ENCODE results near the gene RANBP1. TPM values are rescaled to one million over a fixed set of nuclear protein-coding genes. Genes with fewer than 3 reads are reported as not detected.

Gene RANBP1
- total RNA-seq, 2 experiments from 2014 or later, result 359 to 372 TPM

DNA sequence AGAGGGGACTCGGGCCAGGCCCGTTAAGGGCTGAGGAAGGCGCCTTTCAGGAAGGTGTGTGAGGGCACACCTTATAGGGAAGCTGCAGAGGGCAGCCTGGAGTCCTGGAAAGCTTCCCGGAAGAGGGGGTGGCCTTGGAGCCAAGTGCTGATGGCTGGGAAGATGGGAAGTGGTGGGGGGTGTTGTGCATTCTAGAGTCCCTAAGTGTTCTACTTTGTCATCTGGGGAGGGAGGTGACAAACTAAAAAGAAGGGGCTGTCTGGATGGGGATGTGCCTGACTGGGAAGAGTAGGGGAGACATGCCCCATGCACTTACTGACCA lies 22.5 kb downstream of the RANBP1 start:
- peaks cover 20% of the 10 kb centered on the region for H3K4me1 Mint-ChIP-seq (ENCODE audit: low read depth)
- ChIA-PET POLR2A (no interaction called here), CTCF (no interaction called here)

DNA sequence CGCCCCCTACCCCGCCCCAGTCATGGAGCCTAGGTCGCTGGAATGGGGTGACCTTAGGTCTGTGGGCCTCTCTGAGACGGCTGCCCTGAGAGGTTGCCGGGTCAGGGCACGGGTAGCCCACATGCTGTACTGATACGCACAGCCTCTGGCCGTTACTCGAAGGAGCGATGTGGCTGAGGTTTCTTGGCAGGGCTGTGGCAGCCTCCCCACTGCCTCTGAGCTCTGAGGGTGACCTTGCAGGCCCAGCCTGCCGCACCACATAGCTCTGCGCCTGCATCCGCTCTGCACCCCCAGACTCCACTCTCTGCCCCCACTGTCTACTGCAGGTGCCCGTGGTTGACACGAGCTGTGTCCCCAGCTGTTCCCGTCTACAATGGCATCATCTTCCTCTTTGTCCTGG lies 23.0 kb downstream of the RANBP1 start:
- no peak for DNase-seq
- Mint-ChIP-seq H3K27ac (no peak overlapping the region), H3K4me1 (ENCODE audit: low read depth) (peaks cover 15% of the 10 kb centered on the region), H3K4me3 (no peak overlapping the region), H3K9me3 (no peaks in the 10 kb centered on the region), H3K27me3 (no peaks in the 10 kb centered on the region), H3K36me3 (no peaks in the 10 kb centered on the region)
- ChIA-PET CTCF (no interaction called here), POLR2A (no interaction called here)
- intact Hi-C loops (cut with micrococcal nuclease), result no loop called here

More for the DNA sequence above, 22.5 kb downstream of the RANBP1 start:
- Mint-ChIP-seq H3K27me3 (no peaks in the 10 kb centered on the region), H3K27ac (no peak overlapping the region), H3K9me3 (no peaks in the 10 kb centered on the region), H3K36me3 (no peaks in the 10 kb centered on the region), H3K4me3 (no peak overlapping the region)
- no peak for DNase-seq
- intact Hi-C loops (cut with micrococcal nuclease), result no loop called here

DNA sequence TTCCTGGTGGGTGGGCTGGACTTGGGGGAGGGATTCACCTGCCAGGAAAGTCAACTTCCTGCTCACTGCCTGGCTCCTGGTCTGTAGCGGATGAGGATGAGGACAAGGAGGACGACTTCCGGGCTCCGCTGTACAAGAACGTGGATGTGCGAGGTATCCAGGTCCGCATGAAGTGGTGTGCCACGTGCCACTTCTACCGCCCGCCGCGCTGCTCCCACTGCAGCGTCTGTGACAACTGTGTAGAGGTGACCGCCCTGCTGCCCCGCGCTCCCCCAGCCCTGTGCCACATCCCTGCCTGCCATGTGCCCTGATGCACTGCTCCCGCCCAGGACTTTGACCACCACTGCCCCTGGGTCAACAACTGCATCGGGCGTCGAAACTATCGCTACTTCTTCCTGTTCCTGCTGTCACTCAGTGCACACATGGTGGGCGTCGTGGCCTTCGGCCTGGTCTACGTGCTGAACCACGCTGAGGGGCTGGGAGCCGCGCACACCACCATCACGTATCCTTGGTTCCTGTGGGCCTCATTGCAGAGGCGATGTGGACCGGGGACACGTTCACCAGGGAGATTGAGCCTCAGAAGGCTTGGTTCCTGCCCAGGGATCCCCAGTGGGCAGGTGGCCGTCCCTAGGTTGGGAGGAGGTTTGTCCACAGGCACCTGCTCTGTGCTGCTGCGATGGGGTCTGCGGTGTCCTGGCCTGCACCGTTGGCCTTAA lies 23.6 kb downstream of the RANBP1 start:
- no peak overlapping the region for H3K27ac Mint-ChIP-seq
- peaks cover 9% of the 10 kb centered on the region for H3K4me1 Mint-ChIP-seq (ENCODE audit: low read depth)
- POLR2A ChIA-PET, result no interaction called here
- no peaks in the 10 kb centered on the region for H3K36me3 Mint-ChIP-seq
- intact Hi-C loops (cut with micrococcal nuclease), result no loop called here
- DNase-seq, result no peak
- CTCF ChIA-PET, result no interaction called here
- H3K9me3 Mint-ChIP-seq, result no peaks in the 10 kb centered on the region
- H3K4me3 Mint-ChIP-seq, result no peak overlapping the region
- H3K27me3 Mint-ChIP-seq, result no peaks in the 10 kb centered on the region

DNA sequence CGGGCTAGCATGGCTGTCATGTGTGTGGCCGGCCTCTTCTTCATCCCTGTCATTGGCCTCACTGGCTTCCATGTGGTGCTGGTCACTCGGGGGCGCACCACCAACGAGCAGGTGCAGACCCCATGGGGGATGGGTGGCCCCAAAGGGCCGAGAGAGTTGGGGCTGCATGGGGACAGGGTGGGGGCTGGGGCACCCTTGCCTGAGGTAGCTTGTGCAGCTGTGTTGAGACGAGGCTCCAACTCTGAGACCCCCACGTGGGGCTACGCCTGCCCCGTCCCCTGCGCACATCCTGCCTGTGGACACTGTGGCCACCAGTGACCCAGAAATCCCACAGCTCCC lies 24.2 kb downstream of the RANBP1 start:
- intact Hi-C loops (cut with micrococcal nuclease), result no loop called here
- no peaks in the 10 kb centered on the region for H3K36me3 Mint-ChIP-seq
- DNase-seq, result no peak
- POLR2A ChIA-PET, result no interaction called here
- H3K9me3 Mint-ChIP-seq, result no peaks in the 10 kb centered on the region
- H3K27ac Mint-ChIP-seq, result no peak overlapping the region
- no peak overlapping the region for H3K4me3 Mint-ChIP-seq
- no peaks in the 10 kb centered on the region for H3K27me3 Mint-ChIP-seq
- CTCF ChIA-PET, result no interaction called here
- H3K4me1 Mint-ChIP-seq (ENCODE audit: low read depth), result peaks cover 9% of the 10 kb centered on the region

DNA sequence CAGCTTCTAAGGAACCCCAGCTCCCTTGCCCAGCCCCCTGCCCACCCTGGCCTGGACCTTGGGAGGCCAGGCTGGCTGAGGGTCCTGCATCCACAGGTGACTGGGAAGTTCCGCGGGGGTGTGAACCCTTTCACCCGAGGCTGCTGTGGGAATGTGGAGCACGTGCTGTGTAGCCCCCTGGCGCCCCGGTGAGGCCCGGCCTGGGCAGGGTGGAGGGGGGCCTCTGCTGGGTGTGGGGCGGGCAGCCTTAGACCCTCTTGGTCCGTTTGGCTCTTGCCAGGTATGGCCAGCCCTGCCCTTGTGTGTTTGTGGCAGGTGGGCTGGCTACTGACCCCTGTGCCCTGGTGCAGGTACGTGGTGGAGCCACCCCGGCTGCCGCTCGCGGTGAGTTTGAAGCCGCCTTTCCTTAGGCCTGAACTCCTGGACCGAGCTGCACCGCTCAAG lies 24.6 kb downstream of the RANBP1 start:
- no peak overlapping the region for H3K27ac Mint-ChIP-seq
- H3K4me3 Mint-ChIP-seq, result no peak overlapping the region
- H3K4me1 Mint-ChIP-seq (ENCODE audit: low read depth), result peaks cover 7% of the 10 kb centered on the region
- H3K9me3 Mint-ChIP-seq, result no peaks in the 10 kb centered on the region
- intact Hi-C loops (cut with micrococcal nuclease), result no loop called here
- no peaks in the 10 kb centered on the region for H3K27me3 Mint-ChIP-seq
- DNase-seq, result no peak
- CTCF ChIA-PET, result no interaction called here
- H3K36me3 Mint-ChIP-seq, result no peaks in the 10 kb centered on the region
- POLR2A ChIA-PET, result no interaction called here

DNA sequence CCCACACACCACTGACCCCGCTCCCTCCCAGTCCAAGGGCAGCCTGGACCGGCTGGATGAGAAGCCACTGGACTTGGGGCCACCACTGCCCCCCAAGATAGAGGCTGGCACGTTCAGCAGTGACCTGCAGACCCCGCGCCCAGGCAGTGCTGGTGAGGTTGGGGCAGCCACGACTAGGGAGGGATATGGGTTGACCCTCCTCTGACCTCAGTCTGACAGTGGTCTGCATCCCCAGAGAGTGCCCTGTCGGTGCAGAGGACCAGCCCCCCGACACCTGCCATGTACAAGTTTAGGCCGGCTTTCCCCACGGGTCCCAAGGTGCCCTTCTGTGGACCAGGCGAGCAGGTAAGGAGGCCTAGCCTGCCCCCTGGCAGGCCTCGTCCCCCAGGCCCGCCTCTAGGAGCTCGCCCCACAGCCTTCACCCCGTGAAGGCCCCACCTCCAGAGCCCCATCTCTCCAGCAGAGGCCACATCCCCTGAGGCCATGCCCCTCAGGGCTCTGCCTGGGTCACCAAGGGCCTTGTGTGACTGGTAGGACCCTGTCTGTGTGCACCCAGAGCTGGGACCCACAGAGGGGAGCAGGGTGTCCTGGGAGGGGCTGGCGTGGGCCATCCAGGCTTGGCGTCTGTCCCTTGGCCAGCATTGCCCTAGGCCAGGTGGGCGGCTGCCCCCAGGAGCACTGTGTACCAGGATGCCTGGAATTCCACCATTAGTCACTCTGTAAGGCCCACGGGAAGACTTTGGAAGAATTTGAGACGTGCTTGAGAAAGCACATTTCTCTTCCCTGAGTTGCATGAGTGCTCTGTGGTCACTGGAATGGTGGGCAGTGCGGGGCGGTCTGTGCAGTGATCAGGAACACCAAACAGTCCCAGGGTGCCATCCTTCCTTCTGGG lies 25.5 kb downstream of the RANBP1 start:
- H3K27ac Mint-ChIP-seq, result no peak overlapping the region
- no peak for DNase-seq
- no peaks in the 10 kb centered on the region for H3K27me3 Mint-ChIP-seq
- no peak overlapping the region for H3K4me3 Mint-ChIP-seq
- ChIA-PET CTCF (no interaction called here), POLR2A (no interaction called here)
- intact Hi-C loops (cut with micrococcal nuclease), result no loop called here
- H3K36me3 Mint-ChIP-seq, result no peaks in the 10 kb centered on the region
- peaks cover 5% of the 10 kb centered on the region for H3K4me1 Mint-ChIP-seq (ENCODE audit: low read depth)
- no peaks in the 10 kb centered on the region for H3K9me3 Mint-ChIP-seq

DNA sequence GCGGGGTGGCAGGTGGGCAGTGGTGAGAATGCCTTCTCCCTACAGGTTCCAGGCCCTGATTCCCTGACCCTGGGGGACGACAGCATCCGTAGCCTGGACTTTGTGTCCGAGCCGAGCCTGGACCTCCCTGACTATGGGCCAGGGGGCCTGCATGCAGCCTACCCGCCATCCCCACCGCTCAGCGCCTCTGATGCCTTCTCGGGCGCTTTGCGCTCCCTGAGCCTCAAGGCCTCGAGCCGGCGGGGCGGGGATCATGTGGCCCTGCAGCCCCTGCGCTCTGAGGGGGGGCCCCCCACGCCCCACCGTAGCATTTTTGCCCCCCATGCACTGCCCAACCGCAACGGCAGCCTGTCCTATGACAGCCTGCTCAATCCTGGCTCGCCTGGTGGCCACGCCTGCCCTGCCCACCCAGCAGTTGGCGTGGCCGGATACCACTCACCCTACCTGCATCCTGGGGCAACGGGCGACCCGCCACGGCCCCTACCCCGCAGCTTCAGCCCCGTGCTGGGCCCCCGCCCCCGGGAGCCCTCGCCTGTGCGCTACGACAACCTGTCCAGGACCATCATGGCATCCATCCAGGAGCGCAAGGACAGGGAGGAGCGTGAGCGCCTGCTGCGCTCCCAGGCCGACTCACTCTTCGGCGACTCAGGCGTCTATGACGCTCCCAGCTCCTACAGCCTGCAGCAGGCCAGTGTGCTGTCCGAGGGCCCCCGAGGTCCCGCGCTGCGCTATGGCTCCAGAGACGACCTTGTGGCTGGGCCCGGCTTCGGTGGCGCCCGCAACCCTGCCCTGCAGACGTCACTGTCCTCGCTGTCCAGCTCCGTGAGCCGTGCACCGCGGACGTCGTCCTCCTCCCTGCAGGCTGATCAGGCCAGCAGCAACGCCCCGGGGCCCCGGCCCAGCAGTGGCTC lies 27.1 kb downstream of the RANBP1 start:
- Mint-ChIP-seq H3K27ac (no peak overlapping the region), H3K27me3 (no peaks in the 10 kb centered on the region), H3K36me3 (no peaks in the 10 kb centered on the region), H3K4me1 (ENCODE audit: low read depth) (peaks cover 4% of the 10 kb centered on the region), H3K9me3 (no peaks in the 10 kb centered on the region), H3K4me3 (no peak overlapping the region)
- ChIA-PET POLR2A (no interaction called here), CTCF (no interaction called here)
- intact Hi-C loops (cut with micrococcal nuclease), result no loop called here
- DNase-seq, result no peak

DNA sequence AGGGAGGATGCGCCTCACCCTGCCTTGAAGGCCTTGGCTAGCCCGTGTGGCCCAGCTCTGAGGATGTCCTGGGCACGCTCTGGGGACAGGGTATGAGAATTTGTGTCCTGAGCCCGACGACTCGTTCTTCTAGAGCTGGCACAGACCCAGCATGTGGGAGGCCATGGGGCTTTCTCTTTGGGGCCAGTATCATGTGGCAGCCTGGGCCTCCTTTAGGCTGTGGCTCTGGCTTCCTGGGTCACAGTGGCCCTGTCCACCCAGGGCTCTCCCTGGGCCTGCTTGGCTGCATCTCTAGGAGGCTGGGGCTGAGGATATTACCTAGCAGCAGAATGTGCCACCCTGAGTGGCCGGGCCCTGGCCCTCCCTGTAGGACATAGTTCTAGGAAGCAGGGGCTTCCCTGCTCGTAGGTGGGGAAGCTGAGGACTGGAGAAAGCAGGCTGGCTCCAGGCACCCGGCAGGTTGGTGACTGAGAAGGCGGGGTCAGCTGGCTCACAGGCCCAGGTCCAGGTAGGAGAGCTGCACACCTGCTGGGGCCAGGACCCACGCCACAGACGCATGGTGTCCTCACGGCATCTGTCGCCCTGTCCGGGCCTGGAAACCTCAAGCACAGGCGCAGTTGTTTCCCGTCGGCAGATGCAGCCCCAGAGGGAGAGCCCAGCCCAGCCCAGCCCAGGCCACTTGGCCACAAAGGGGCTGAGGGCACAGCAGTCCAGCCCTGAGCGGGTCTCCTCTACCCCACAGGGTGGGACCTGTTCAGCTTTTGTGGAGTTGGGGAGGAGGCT lies 28.2 kb downstream of the RANBP1 start:
- peaks cover 2% of the 10 kb centered on the region for H3K4me1 Mint-ChIP-seq (ENCODE audit: low read depth)
- no peaks in the 10 kb centered on the region for H3K9me3 Mint-ChIP-seq
- ChIA-PET POLR2A (no interaction called here), CTCF (no interaction called here)
- H3K27me3 Mint-ChIP-seq, result no peaks in the 10 kb centered on the region
- H3K36me3 Mint-ChIP-seq, result no peaks in the 10 kb centered on the region
- DNase-seq, result no peak
- H3K4me3 Mint-ChIP-seq, result no peak overlapping the region
- intact Hi-C loops (cut with micrococcal nuclease), result no loop called here
- H3K27ac Mint-ChIP-seq, result no peak overlapping the region

DNA sequence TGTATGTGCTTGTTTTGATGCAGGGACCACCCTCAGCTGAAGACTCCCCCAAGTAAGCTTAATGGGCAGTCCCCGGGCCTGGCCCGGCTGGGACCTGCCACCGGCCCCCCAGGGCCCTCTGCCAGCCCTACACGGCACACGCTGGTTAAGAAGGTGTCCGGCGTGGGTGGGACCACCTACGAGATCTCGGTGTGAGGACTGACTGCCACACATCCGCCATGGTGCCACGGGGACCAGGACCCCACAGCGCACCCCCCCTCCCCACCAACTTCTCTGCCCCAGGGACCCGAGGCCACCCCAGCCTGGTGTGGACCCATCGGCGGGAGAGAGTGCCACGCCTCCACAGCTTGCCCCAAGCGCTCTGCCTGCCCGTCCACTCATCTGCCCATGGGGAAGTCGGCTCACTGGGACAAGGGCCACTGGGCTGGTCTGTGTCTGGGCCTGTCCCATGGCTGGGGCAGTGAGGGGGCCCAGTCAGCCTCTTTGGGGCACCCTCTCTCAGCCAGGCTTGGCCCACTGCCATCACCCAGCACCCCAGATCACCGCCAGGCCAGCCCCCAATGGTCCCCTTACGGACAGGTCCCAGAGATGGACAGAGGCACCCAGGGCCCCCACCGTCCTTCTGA lies 29.4 kb downstream of the RANBP1 start:
- peaks cover 2% of the 10 kb centered on the region for H3K4me1 Mint-ChIP-seq (ENCODE audit: low read depth)
- H3K9me3 Mint-ChIP-seq, result no peaks in the 10 kb centered on the region
- H3K27ac Mint-ChIP-seq, result no peak overlapping the region
- H3K4me3 Mint-ChIP-seq, result no peak overlapping the region
- ChIA-PET CTCF (interaction anchor here (0.5 kb wide), 1 partner anchor 197 kb away, joined by 3 read pairs; no protein-coding TSS in a partner anchor), POLR2A (no interaction called here)
- H3K36me3 Mint-ChIP-seq, result no peaks in the 10 kb centered on the region
- no peak for DNase-seq
- no peaks in the 10 kb centered on the region for H3K27me3 Mint-ChIP-seq
- intact Hi-C loops (cut with micrococcal nuclease), result no loop called here

DNA sequence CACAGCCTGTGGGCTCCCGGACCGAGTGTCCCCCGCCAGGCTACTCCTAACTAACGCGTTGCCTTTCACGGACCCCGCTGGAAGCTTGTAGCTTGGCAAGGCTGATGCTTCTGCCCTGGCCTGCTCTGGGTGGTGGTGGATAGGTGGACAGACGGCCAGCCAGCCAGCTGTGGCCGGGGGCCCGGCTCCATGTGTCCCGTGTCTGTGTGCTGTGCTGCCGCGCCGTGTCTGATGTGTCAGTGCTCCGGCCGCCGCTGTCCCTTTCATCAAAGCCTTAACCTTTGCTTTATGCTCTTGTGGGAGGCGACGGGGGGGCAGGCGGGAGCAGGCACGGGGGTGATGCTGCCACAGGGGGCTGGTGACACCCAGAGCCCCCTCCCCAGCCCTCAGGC lies 29.9 kb downstream of the RANBP1 start:
- H3K36me3 Mint-ChIP-seq, result no peaks in the 10 kb centered on the region
- H3K4me1 Mint-ChIP-seq (ENCODE audit: low read depth), result peaks cover 2% of the 10 kb centered on the region
- DNase-seq, result no peak
- CTCF ChIA-PET, result no interaction called here
- no peak overlapping the region for H3K27ac Mint-ChIP-seq
- POLR2A ChIA-PET, result no interaction called here
- no peaks in the 10 kb centered on the region for H3K27me3 Mint-ChIP-seq
- no peak overlapping the region for H3K4me3 Mint-ChIP-seq
- intact Hi-C loops (cut with micrococcal nuclease), result no loop called here
- no peaks in the 10 kb centered on the region for H3K9me3 Mint-ChIP-seq

DNA sequence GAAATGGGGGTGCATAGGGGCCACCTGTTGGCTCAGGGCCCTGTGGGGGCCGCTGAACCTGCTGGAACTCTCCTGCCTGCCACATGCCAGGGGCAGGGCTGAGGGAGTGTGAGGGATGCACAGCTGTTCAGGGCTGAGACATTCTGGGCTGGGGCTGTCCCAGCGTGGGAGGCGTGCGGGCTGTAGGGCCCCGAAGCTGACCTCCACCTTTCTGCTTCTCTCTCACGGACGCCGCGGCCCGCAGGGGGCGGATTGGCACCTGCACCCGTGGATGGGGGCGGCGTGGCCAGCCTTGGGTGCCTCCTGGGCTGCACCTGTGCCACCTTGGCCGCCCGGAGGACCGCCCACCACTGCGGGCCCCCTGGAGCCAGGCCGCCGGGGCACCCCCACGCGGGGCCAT lies 30.9 kb downstream of the RANBP1 start:
- Mint-ChIP-seq H3K9me3 (no peaks in the 10 kb centered on the region), H3K4me3 (no peak overlapping the region), H3K4me1 (ENCODE audit: low read depth) (peaks cover 2% of the 10 kb centered on the region), H3K27ac (no peak overlapping the region), H3K27me3 (no peaks in the 10 kb centered on the region), H3K36me3 (no peaks in the 10 kb centered on the region)
- intact Hi-C loops (cut with micrococcal nuclease), result no loop called here
- CTCF ChIA-PET, result no interaction called here
- POLR2A ChIA-PET, result no interaction called here
- no peak for DNase-seq
